GM19468 (cell line): ENCODE results near the gene C10orf67.

ENCODE experiments used
- ATAC-seq: cut with Tn5 transposase; IDR thresholded peaks from one replicate; pipeline ENCODE4 v1.9.1; 2021; ENCODE audit warnings: mild to moderate bottlenecking, moderate library complexity, moderate number of reproducible peaks; ENCODE audit not compliant: unreplicated experiment; ENCODE audit errors: extremely low read depth

The C10orf67 gene

DNA sequence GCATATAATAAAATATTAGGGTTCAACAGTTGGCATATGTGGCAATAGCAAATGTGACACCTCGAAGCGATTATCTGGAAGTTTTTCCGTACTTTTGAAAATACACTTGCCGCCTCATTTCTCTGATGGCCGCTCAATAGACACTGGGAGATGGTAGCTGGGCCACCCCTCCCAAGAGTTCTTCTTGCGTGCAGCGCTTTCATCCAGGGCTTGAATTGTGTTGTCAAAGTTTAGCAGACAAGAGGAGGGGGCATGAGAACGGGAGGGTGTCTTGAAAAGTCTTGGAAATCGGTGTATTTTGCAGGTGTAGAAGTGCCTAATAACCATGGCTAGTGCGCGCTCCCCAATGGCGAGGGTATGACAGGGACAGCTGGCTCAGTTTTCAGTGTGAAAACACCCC, 144.0 kb downstream of the C10orf67 start:
- ATAC-seq, result no peak

DNA sequence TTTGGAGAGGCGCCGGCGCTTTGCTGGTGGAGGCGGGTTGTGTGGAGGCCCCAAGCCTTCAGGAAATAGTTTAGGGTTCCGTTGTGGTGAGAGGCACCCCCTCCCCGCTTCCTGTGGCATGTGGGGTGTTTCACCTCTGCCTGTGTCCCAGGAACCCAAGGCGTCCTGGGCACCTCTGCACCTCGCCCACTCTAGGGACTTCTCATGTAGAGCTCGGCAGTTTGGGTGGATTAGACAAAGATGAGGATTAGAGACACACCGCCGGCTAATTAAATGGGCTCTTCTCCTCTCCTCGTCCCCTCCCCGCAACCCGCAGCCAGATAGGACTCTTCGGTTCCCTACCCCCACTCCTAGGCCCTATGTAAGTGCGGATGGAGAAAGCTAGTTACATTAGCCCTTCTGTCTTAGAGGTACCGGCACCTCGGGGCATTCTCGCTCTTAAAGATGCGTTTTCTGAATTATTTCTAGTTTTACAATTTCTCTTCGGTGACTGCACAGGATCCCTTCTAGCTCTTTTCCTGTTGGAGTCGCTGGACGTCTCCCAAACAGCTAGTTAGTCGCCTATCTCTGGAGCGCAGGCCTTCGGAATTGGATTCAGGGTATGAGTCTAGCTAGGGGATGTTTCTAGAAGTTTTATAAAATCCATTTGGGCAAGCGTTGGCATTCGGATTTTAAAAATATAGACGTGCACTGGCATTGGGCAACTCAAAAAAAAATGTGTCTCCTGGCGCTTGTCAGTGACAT, 144.7 kb downstream of the C10orf67 start:
- no peak for ATAC-seq

GRCh38 chr10:23198940-23199767, 145.4 kb downstream of the C10orf67 start:
- no peak for ATAC-seq

DNA sequence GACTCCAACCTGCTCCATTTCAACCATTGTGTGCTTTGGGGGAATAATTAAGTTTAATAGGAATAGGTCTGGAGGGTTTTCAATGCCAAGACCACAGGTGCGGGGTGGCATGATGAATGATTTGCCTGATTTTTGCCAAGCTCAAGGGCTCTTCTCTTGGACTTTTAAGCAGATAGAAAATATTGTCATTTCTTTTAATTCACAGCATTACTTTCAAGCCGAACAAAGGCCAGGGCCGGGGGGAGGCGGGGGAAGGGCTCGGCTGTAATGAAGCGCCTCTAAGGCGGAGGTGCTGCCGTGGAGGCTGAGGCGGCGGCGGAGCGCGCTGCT, 146.0 kb downstream of the C10orf67 start:
- ATAC-seq, result no peak

GRCh38 chr10:23197416-23197861, 147.2 kb downstream of the C10orf67 start:
- no peak for ATAC-seq

GRCh38 chr10:23196915-23197314, 147.7 kb downstream of the C10orf67 start:
- no peak for ATAC-seq

DNA sequence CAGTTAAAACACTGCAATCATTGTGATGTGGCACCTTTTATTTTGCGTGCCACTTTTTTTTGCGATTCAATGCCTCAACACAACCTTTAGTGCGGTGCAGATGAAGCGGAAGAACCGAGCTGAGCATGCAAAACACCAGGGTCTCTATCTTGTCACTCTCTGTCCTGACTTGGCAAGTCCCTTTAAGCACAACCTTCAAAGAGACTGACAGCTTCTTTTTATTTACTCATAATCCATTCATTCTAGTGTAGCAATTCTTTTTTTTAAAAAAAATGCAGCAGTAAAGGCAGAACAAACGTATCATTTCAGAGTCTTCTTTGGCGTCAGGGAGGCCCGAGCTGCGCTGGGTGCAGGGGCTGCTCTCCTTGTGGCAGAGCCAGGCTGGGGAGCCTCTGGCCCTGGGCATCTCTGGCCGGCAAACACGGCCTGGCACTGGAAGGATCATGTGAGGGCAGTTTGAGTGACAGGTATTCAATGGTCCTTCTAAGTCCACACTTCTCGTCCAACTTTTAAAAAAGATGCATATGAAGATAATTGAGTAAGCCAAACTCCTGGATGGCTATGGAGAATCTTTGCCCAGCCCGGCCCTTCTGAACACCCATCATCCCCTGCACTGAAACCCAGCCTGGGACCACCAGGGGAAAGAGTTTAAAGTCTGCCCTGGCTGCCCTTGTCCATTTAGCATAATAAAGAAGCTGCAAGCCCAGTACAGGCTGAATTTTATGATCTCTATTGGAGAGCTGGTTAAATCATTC, 148.6 kb downstream of the C10orf67 start:
- no peak for ATAC-seq

- no peak for ATAC-seq
These were observed 149.4 kb downstream of the C10orf67 start for GRCh38 chr10:23194966-23195845.

- ATAC-seq, result no peak
These were observed 150.1 kb downstream of the C10orf67 start for GRCh38 chr10:23194471-23194965.

- ATAC-seq, result no peak
These were observed 151.0 kb downstream of the C10orf67 start for GRCh38 chr10:23193435-23194074.

DNA sequence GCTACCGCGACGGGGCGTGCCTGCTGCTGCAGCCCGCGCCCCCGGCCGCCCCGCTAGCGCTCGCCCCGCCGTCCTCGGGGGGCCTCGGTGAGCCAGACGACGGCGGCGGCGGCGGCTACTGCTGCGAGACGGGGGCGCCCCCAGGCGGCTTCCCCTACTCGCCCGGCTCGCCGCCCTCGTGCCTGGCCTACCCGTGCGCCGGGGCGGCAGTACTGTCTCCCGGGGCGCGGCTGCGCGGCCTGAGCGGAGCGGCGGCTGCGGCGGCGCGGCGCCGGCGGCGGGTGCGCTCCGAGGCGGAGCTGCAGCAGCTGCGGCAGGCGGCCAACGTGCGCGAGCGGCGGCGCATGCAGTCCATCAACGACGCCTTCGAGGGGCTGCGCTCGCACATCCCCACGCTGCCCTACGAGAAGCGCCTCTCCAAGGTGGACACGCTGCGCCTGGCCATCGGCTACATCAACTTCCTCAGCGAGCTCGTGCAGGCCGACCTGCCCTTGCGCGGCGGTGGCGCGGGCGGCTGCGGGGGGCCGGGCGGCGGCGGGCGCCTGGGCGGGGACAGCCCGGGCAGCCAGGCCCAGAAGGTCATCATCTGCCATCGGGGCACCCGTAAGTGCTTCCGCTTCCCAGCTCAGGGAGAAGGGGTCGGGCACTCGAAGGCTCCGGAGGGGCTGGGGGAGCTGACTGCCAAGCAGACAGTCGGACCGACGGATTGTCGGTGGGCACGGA, 151.7 kb downstream of the C10orf67 start:
- no peak for ATAC-seq

DNA sequence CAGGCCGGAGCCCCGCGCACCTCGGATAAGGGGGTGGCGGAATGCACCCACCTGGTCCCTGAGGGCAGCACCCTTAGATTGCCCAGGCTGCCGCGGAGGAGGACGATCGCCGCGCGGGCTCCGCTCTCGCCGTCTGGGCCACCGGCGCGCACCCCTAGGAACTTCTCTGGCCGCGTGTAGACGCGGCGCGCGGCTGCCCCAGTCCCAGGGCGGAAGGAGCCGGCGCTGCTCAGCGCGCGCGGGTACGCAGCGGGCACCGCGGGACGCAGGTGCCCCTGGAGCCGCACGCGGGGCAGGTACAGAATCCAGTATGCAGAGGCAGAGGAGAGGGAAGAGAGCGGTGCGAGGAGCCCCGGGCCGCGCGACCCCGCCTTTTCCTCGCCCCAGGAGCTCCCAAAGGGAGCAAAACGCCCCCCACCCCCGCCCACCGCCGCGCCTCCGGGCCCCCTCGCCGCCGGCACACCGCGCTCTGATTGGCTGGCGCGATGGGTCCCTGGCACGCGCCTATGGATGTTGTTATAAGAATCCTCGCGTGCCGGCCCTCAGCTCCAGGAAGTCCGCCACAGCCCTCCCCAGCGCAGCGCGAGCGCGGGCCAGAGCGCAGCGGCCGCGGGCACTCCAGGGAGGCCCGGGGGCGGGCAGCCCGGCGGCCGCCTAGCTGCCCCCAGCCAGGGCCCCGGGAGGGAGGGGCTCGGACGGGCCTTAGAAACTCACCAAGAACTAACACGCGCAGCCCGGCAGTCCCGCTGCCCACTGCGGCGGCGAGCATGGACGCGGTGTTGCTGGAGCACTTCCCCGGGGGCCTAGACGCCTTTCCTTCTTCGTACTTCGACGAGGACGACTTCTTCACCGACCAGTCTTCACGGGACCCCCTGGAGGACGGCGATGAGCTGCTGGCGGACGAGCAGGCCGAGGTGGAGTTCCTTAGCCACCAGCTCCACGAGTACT, 152.6 kb downstream of the C10orf67 start, which contains the start of gene PTF1A:
Gene PTF1A, plus strand, starts transcription at position 549 of the 948 bp plus-strand sequence. Its CDS starts 219 bp downstream, at position 768.
- ATAC-seq, result no peak

DNA sequence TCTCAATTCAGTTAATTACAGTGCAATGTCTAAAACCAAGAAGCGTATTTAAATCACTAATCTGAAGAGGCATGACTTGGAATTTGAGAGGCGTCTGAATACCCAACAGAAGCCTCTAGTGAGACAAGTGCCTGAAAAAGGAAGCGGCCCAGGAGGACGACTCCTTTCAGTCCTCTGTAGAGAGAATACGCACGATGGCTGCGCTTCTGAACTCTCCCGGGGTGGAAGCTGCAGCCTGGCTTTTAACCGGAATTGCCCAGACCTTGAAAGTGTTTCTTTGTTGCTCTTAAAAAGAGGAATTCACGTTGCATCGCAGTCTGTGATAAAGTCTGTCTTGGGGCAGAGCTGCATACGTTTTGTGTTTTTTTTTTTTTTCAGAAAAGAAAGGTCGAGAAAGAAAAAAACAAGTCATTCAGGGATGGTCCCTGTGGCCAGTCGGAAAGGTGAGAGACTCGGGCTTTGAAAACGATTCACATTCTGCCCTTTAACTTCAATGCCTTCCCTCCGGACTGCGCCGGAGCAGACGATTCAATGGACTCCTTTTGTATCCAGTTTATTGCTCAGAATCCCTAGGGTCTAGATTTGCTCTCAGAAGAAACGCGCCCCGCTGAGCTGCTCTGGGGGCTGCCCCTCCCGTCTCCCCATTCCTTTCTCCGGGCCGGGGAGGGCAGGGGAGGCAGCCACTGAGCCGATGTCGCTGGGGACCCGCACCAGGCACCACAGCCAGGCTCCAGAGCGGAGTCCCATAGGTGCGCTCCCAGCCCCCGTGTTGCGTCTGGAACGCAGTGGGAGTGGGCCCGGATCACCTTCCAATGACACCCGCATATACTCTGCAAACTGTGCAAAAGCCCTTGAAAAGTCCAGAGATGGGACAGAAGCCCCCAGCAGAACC, 153.5 kb downstream of the C10orf67 start:
- ATAC-seq, result no peak

DNA sequence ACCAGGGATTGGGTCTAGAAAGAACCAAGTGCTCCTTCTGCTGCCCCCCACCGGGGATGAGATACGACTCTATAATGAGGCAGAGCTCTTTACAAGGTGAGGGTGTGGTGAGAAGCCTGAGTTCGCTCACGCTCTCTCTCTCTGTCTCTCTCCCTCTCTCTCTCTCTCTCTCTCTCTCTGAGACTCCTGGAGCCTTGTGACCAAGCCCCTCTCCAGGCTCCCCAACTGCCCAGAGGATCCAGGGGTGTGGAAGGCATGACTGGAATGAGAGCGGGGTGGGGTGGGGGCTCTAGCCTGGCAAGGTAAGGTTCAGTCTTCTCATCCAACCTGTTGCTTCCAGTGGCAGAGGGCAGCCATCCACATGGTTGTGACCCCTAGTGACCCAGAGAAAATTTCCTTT, 155.6 kb downstream of the C10orf67 start:
- no peak for ATAC-seq

GRCh38 chr10:23187155-23187554, 157.4 kb downstream of the C10orf67 start:
- ATAC-seq, result no peak

- ATAC-seq, result no peak
These were observed 157.9 kb downstream of the C10orf67 start for GRCh38 chr10:23186697-23187096.
